Rectal smooth muscle tissue (tissue), 1 donor: ENCODE results near the gene RAB20.
"Not testable (repeated sequence)": the region's sequence is repeated elsewhere in the genome, so short reads cannot be mapped to it uniquely, and the experiment has no call there.

ENCODE experiments used
- H3K27ac ChIP-seq: one replicate; pipeline ENCODE4 v1.7.0; 2013; ENCODE audit warnings: low read depth, low read length, inconsistent platforms
- H3K27me3 ChIP-seq: one replicate; pipeline ENCODE4 v1.7.0; 2013; ENCODE audit warnings: low read length; ENCODE audit not compliant: control insufficient read depth, insufficient read depth
- H3K36me3 ChIP-seq: one replicate; pipeline ENCODE4 v1.7.0; 2013; ENCODE audit warnings: low read length; ENCODE audit not compliant: control insufficient read depth, insufficient read depth
- H3K4me1 ChIP-seq: one replicate; pipeline ENCODE4 v1.7.0; 2013; ENCODE audit warnings: low read length; ENCODE audit not compliant: control insufficient read depth, insufficient read depth
- H3K4me3 ChIP-seq: one replicate; pipeline ENCODE4 v1.7.0; 2013; ENCODE audit warnings: low read length
- H3K9ac ChIP-seq: one replicate; pipeline ENCODE4 v1.7.0; 2013; ENCODE audit warnings: low read length

The RAB20 gene

GRCh38 chr13:110497003-110497402, 64.5 kb downstream of the RAB20 start:
- peaks cover 38% of the 10 kb centered on the region for H3K36me3 ChIP-seq

GRCh38 chr13:110496281-110496680, 65.2 kb downstream of the RAB20 start:
- Histone ChIP-seq H3K36me3 (peaks cover 38% of the 10 kb centered on the region), H3K27me3 (no peaks in the 10 kb centered on the region), H3K27ac (no peak overlapping the region), H3K9ac (no peak overlapping the region), H3K4me3 (no peak overlapping the region), H3K4me1 (no peaks in the 10 kb centered on the region)

More at GRCh38 chr13:110497003-110497402, 64.5 kb downstream of the RAB20 start:
- Histone ChIP-seq H3K4me3 (no peak overlapping the region), H3K9ac (no peak overlapping the region), H3K4me1 (no peaks in the 10 kb centered on the region), H3K27me3 (no peaks in the 10 kb centered on the region), H3K27ac (no peak overlapping the region)

DNA sequence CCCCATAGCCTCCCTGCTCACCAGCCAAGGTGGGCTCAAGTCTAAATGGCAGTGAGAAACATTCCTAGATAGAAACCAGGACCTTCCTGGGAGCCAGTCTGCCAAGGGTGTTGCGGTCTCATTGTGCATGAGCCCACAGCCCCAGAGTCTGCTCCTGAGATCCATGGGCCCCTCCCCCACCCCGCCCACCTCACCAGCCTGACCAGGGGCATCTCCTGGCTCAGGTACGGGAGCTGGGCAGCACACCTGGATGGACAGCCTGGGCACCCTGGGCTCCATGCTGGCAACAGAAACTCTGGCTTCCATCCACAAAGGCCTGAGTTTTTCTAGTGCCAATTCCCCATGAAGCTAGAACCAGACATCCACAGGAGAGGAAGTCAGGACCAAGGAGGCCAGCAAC, 65.6 kb downstream of the RAB20 start:
- peaks cover 42% of the 10 kb centered on the region for H3K36me3 ChIP-seq
- H3K4me1 ChIP-seq: no peaks in the 10 kb centered on the region
- no peak overlapping the region for H3K9ac ChIP-seq
- H3K4me3 ChIP-seq: no peak overlapping the region
- no peak overlapping the region for H3K27ac ChIP-seq
- no peaks in the 10 kb centered on the region for H3K27me3 ChIP-seq

GRCh38 chr13:110495376-110495775, 66.1 kb downstream of the RAB20 start:
- no peak overlapping the region for H3K27ac ChIP-seq
- H3K4me1 ChIP-seq: no peaks in the 10 kb centered on the region
- no peaks in the 10 kb centered on the region for H3K27me3 ChIP-seq
- H3K9ac ChIP-seq: no peak overlapping the region
- H3K4me3 ChIP-seq: no peak overlapping the region
- H3K36me3 ChIP-seq: peaks cover 42% of the 10 kb centered on the region

DNA sequence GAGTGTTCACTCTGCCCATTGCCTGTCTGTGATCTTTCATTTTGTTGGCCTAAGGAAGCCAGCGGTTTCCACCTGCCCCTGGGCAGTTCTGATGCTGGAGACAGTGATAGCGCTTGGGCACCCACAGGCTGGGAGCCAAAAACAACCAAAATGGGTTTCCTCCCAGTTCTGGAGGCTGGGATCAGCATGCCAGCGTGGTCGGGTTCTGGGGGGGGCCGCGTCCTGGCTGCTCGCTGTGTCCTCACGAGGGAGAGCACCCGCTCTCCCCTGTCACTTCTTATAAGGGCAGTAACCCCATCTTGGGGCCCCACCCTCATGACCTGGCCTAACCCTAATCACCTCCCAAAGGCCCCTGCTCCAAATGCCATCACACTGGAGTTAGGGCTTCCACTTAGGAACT, 67.9 kb downstream of the RAB20 start:
- Histone ChIP-seq H3K27ac (no peak overlapping the region), H3K4me1 (no peaks in the 10 kb centered on the region), H3K9ac (no peak overlapping the region), H3K27me3 (no peaks in the 10 kb centered on the region), H3K36me3 (peaks cover 43% of the 10 kb centered on the region), H3K4me3 (no peak overlapping the region)

- H3K4me1 ChIP-seq: no peaks in the 10 kb centered on the region
Observed at GRCh38 chr13:110492679-110493593, 68.6 kb downstream of the RAB20 start.

GRCh38 chr13:110491869-110492678, 69.4 kb downstream of the RAB20 start:
- no peak overlapping the region for H3K4me3 ChIP-seq

More at GRCh38 chr13:110492679-110493593, 68.6 kb downstream of the RAB20 start:
- peaks cover 40% of the 10 kb centered on the region for H3K36me3 ChIP-seq
- no peak overlapping the region for H3K27ac ChIP-seq
- H3K9ac ChIP-seq: no peak overlapping the region
- H3K4me3 ChIP-seq: no peak overlapping the region
- H3K27me3 ChIP-seq: no peaks in the 10 kb centered on the region

GRCh38 chr13:110490009-110490770, 71.3 kb downstream of the RAB20 start:
- Histone ChIP-seq H3K27ac (no peak overlapping the region), H3K36me3 (peaks cover 26% of the 10 kb centered on the region), H3K27me3 (no peaks in the 10 kb centered on the region), H3K4me3 (no peak overlapping the region), H3K4me1 (no peaks in the 10 kb centered on the region), H3K9ac (no peak overlapping the region)

More at GRCh38 chr13:110491869-110492678, 69.4 kb downstream of the RAB20 start:
- Histone ChIP-seq H3K9ac (no peak overlapping the region), H3K27me3 (no peaks in the 10 kb centered on the region), H3K27ac (no peak overlapping the region), H3K4me1 (no peaks in the 10 kb centered on the region), H3K36me3 (peaks cover 38% of the 10 kb centered on the region)

GRCh38 chr13:110486880-110487279, 74.6 kb downstream of the RAB20 start:
- H3K27ac ChIP-seq, H3K4me3 ChIP-seq, H3K27me3 ChIP-seq, H3K9ac ChIP-seq, H3K4me1 ChIP-seq: not testable (repeated sequence)
- H3K36me3 ChIP-seq: peaks cover 38% of the 10 kb centered on the region

- H3K27ac ChIP-seq: peak overlapping the region; percentile 28
- no peaks in the 10 kb centered on the region for H3K27me3 ChIP-seq
- no peaks in the 10 kb centered on the region for H3K4me1 ChIP-seq
- no peak overlapping the region for H3K9ac ChIP-seq
- no peak overlapping the region for H3K4me3 ChIP-seq
- peaks cover 32% of the 10 kb centered on the region for H3K36me3 ChIP-seq
Observed at GRCh38 chr13:110486061-110486715, 75.3 kb downstream of the RAB20 start.

- peaks cover 30% of the 10 kb centered on the region for H3K36me3 ChIP-seq
- no peak overlapping the region for H3K9ac ChIP-seq
- H3K4me3 ChIP-seq: no peak overlapping the region
- no peaks in the 10 kb centered on the region for H3K27me3 ChIP-seq
- H3K4me1 ChIP-seq: no peaks in the 10 kb centered on the region
- no peak overlapping the region for H3K27ac ChIP-seq
Observed at GRCh38 chr13:110485604-110486003, 75.9 kb downstream of the RAB20 start.
